ENCODE data around the gene DSEL. TPM values are rescaled to one million over a fixed set of nuclear protein-coding genes. Genes with fewer than 3 reads are reported as not detected.

DSEL gene
- total and polyA plus RNA-seq, 2 experiments from 2014 or later = 0.54 to 1.2 TPM

GRCh38 chr18:67504739-67505138 lies 11.8 kb downstream of the DSEL start:
- DNase-seq (ENCODE audit: low read depth in 1 of 2, low spot score in 1 of 2) = no peak

DNA sequence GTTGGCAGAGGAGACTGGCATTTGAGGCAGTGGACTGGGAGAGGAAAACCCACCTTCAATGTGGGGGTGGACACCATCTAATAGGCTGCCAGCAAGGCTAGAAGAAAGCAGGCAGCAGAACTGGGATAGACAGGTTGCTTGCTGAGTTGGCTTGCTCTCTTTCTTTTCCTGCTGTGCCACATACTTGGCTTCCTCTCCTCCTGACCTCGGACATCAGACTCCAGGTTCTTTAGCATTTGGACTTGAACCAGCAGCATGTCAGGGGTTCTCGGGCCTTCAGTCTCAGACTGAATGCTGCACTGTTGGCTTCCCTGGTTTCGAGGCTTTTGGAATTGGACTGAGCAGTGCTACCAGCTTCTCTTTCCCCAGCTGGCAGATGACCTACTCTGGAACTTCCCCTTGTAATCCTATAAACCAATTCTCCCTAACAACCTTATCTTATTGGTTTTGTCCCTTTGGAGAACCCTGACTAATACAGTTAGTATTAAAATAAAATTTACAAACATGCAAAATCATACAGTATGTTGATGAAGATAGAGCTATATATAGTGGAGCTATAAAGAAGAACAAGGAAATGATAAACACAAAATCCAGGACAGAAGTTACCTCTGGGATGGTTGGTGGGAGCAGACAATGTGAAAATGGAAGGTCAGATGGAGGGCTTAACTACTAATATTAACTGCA lies 15.9 kb downstream of the DSEL start:
- H3K4me3 ChIP-seq = no peak overlapping the region
- no peaks in the 10 kb centered on the region for H3K36me3 ChIP-seq
- H3K27me3 ChIP-seq = no peaks in the 10 kb centered on the region
- H3K9me3 ChIP-seq (ENCODE audit: low read depth) = no peaks in the 10 kb centered on the region
- DNase-seq (ENCODE audit: low read depth in 1 of 2, low spot score in 1 of 2) = no peak
- H3K27ac ChIP-seq = no peak overlapping the region
- no peaks in the 10 kb centered on the region for H3K4me1 ChIP-seq (ENCODE audit: low read depth)
- TF ChIP-seq, protein P1, sequence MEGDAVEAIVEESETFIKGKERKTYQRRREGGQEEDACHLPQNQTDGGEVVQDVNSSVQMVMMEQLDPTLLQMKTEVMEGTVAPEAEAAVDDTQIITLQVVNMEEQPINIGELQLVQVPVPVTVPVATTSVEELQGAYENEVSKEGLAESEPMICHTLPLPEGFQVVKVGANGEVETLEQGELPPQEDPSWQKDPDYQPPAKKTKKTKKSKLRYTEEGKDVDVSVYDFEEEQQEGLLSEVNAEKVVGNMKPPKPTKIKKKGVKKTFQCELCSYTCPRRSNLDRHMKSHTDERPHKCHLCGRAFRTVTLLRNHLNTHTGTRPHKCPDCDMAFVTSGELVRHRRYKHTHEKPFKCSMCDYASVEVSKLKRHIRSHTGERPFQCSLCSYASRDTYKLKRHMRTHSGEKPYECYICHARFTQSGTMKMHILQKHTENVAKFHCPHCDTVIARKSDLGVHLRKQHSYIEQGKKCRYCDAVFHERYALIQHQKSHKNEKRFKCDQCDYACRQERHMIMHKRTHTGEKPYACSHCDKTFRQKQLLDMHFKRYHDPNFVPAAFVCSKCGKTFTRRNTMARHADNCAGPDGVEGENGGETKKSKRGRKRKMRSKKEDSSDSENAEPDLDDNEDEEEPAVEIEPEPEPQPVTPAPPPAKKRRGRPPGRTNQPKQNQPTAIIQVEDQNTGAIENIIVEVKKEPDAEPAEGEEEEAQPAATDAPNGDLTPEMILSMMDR (IDR thresholded peaks at IDR 0.05; ENCODE audit: low read depth, low read length) = no peak

More at GRCh38 chr18:67504739-67505138, 11.8 kb downstream of the DSEL start:
- Histone ChIP-seq H3K9me3 (ENCODE audit: low read depth) (no peaks in the 10 kb centered on the region), H3K36me3 (no peaks in the 10 kb centered on the region), H3K4me1 (ENCODE audit: low read depth) (no peaks in the 10 kb centered on the region), H3K27me3 (no peaks in the 10 kb centered on the region), H3K27ac (no peak overlapping the region), H3K4me3 (no peak overlapping the region)
- TF ChIP-seq, protein P1 (IDR thresholded peaks at IDR 0.05; ENCODE audit: low read depth, low read length) = no peak

DNA sequence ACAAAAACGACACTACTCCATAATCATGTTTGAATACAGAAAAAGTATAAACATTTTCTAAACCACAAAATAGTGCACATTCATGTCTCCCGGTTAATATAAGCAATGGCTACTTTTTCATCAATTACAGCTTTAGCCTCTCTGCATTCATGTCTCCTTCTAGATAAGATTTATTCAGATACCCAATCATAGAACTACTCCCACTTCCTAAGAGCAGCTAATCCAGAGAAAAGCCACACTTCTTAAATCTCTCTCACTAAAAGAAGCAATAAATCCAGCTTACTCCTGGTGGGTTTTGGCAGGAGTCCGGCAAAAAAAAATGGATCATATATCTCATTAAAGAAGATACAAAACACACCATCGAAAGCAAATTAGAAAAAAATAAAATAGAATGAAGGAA lies 20.1 kb downstream of the DSEL start:
- no peaks in the 10 kb centered on the region for H3K9me3 ChIP-seq (ENCODE audit: low read depth)
- H3K36me3 ChIP-seq = no peaks in the 10 kb centered on the region
- no peak overlapping the region for H3K27ac ChIP-seq
- no peaks in the 10 kb centered on the region for H3K27me3 ChIP-seq
- no peak overlapping the region for H3K4me3 ChIP-seq
- no peaks in the 10 kb centered on the region for H3K4me1 ChIP-seq (ENCODE audit: low read depth)
- no peak for DNase-seq (ENCODE audit: low read depth in 1 of 2, low spot score in 1 of 2)
- TF ChIP-seq, protein P1 (IDR thresholded peaks at IDR 0.05; ENCODE audit: low read depth, low read length) = no peak

DNA sequence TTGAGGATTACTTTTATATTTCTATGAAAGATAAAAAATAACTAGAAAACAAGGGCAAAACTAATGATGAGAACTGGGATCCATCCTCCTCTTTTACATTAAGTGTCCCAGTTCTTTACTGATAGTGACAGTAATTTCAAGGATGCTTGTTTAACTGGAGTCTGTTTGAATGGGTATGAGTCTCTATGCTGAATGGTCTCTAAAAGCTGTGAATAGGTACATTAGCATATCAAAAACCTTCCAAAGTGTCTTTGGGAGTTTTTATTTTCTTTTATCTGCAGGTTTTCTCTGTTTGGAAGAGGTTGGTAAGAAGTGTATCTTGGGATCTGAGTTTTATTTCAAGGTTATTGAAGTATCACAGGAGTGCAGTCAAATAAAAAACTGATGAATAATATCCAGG lies 30.0 kb downstream of the DSEL start:
- H3K9me3 ChIP-seq (ENCODE audit: low read depth) = no peaks in the 10 kb centered on the region
- H3K4me1 ChIP-seq (ENCODE audit: low read depth) = no peaks in the 10 kb centered on the region
- H3K27ac ChIP-seq = no peak overlapping the region
- TF ChIP-seq, protein P1 (IDR thresholded peaks at IDR 0.05; ENCODE audit: low read depth, low read length) = no peak
- no peak for DNase-seq (ENCODE audit: low read depth in 1 of 2, low spot score in 1 of 2)
- H3K36me3 ChIP-seq = no peaks in the 10 kb centered on the region
- no peaks in the 10 kb centered on the region for H3K27me3 ChIP-seq
- no peak overlapping the region for H3K4me3 ChIP-seq

- no peak for DNase-seq (ENCODE audit: low read depth in 1 of 2, low spot score in 1 of 2)
- no peak overlapping the region for H3K27ac ChIP-seq
- no peaks in the 10 kb centered on the region for H3K9me3 ChIP-seq (ENCODE audit: low read depth)
- H3K4me1 ChIP-seq (ENCODE audit: low read depth) = no peaks in the 10 kb centered on the region
- TF ChIP-seq, protein P1 (IDR thresholded peaks at IDR 0.05; ENCODE audit: low read depth, low read length) = no peak
- H3K4me3 ChIP-seq = no peak overlapping the region
- H3K27me3 ChIP-seq = no peaks in the 10 kb centered on the region
- H3K36me3 ChIP-seq = no peaks in the 10 kb centered on the region
Observed at GRCh38 chr18:67485655-67486054, 30.9 kb downstream of the DSEL start.

All from cardiac muscle cell (in vitro differentiated cells and primary cell).